GM12801 (cell line): ENCODE results near the gene USP48.

ENCODE experiments used
- CTCF ChIP-seq: IDR thresholded peaks from one replicate; pipeline ENCODE4 v1.5.1; 2011; ENCODE audit warnings: control low read depth; ENCODE audit not compliant: insufficient read length; ENCODE audit errors: extremely low read depth

USP48 gene

GRCh38 chr1:21647431-21648351, 135.3 kb downstream of the USP48 start:
- no peak for TF ChIP-seq CTCF

- no peak for TF ChIP-seq CTCF
Observed at GRCh38 chr1:21645550-21645949, 137.4 kb downstream of the USP48 start.

GRCh38 chr1:21644906-21645305, 138.0 kb downstream of the USP48 start:
- TF ChIP-seq CTCF, result no peak

- TF ChIP-seq CTCF, result no peak
Observed at GRCh38 chr1:21644348-21644747, 138.6 kb downstream of the USP48 start.

- TF ChIP-seq CTCF, result no peak
Observed at GRCh38 chr1:21643624-21644023, 139.3 kb downstream of the USP48 start.

- no peak for TF ChIP-seq CTCF
Observed at GRCh38 chr1:21641967-21642739, 140.8 kb downstream of the USP48 start.

- no peak for TF ChIP-seq CTCF
Observed at GRCh38 chr1:21641537-21641936, 141.4 kb downstream of the USP48 start.
